HG02588 (cell line): ENCODE data around the gene GDNF.
"Not testable (repeated sequence)": the region's sequence is repeated elsewhere in the genome, so short reads cannot be mapped to it uniquely, and the experiment has no call there.

ENCODE experiments used
- ATAC-seq: cut with Tn5 transposase; IDR thresholded peaks from one replicate; pipeline ENCODE4 v1.9.1; 2021; ENCODE audit warnings: mild to moderate bottlenecking, moderate library complexity; ENCODE audit not compliant: unreplicated experiment

GDNF gene

GRCh38 chr5:37787742-37788141, 52.1 kb downstream of the GDNF start:
- no peak for ATAC-seq

- ATAC-seq, result no peak
Measured at GRCh38 chr5:37786862-37787519, 52.9 kb downstream of the GDNF start.

- ATAC-seq, result no peak
Measured at GRCh38 chr5:37786416-37786815, 53.4 kb downstream of the GDNF start.

GRCh38 chr5:37781409-37781808, 58.4 kb downstream of the GDNF start:
- ATAC-seq, result not testable (repeated sequence)

- ATAC-seq, result no peak
Measured at GRCh38 chr5:37777432-37778130, 62.3 kb downstream of the GDNF start.

GRCh38 chr5:37776826-37777225, 63.0 kb downstream of the GDNF start:
- no peak for ATAC-seq

- ATAC-seq, result no peak
Measured at GRCh38 chr5:37774912-37775483, 64.8 kb downstream of the GDNF start.

- ATAC-seq, result no peak
Measured at GRCh38 chr5:37773809-37774208, 66.0 kb downstream of the GDNF start.

- ATAC-seq, result no peak
Measured at GRCh38 chr5:37772255-37772654, 67.6 kb downstream of the GDNF start.

- ATAC-seq, result no peak
Measured at GRCh38 chr5:37771731-37772130, 68.1 kb downstream of the GDNF start.

- no peak for ATAC-seq
Measured at GRCh38 chr5:37771203-37771611, 68.6 kb downstream of the GDNF start.

GRCh38 chr5:37770786-37771185, 69.1 kb downstream of the GDNF start:
- no peak for ATAC-seq

GRCh38 chr5:37769840-37770239, 70.0 kb downstream of the GDNF start:
- no peak for ATAC-seq

GRCh38 chr5:37769108-37769507, 70.7 kb downstream of the GDNF start:
- no peak for ATAC-seq

GRCh38 chr5:37768371-37768770, 71.5 kb downstream of the GDNF start:
- ATAC-seq, result no peak

- ATAC-seq, result no peak
Measured at GRCh38 chr5:37767961-37768360, 71.9 kb downstream of the GDNF start.

GRCh38 chr5:37767251-37767650, 72.6 kb downstream of the GDNF start:
- no peak for ATAC-seq
